Esophagus squamous epithelium (tissue), 4 donors: Measurements from ENCODE around the gene PAX8.

Experiments used
- CTCF ChIP-seq, 6 experiments: fragments of 450-650 bp in 4 of 6; fragments of 200-600 bp in 2 of 6; sonication (generic) in 2 of 6; IDR thresholded peaks; one replicate each; pipeline ENCODE4 v1.5.1; 2016 to 2019; ENCODE audit warnings: antibody characterized with exemption in 6 of 6, mild to moderate bottlenecking in 4 of 6, moderate library complexity in 4 of 6
- POLR2A ChIP-seq, 4 donors: fragments of 450-650 bp; IDR thresholded peaks; one replicate each; pipeline ENCODE4 v1.6.1; 2017; ENCODE audit warnings: antibody characterized with exemption in 4 of 4, mild to moderate bottlenecking in 4 of 4, moderate library complexity in 3 of 4

- no peak for TF ChIP-seq CTCF (IDR thresholded peaks at IDR 0.05)
- TF ChIP-seq POLR2A (IDR thresholded peaks at IDR 0.05) = no peak
Measured at GRCh38 chr2:113211226-113212105, 67.3 kb downstream of the PAX8 start.
